ENCODE results near the gene SPSB2.
"Not testable (repeated sequence)": the region's sequence is repeated elsewhere in the genome, so short reads cannot be mapped to it uniquely, and the experiment has no call there.

SPSB2 gene, protein sequence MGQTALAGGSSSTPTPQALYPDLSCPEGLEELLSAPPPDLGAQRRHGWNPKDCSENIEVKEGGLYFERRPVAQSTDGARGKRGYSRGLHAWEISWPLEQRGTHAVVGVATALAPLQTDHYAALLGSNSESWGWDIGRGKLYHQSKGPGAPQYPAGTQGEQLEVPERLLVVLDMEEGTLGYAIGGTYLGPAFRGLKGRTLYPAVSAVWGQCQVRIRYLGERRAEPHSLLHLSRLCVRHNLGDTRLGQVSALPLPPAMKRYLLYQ

DNA sequence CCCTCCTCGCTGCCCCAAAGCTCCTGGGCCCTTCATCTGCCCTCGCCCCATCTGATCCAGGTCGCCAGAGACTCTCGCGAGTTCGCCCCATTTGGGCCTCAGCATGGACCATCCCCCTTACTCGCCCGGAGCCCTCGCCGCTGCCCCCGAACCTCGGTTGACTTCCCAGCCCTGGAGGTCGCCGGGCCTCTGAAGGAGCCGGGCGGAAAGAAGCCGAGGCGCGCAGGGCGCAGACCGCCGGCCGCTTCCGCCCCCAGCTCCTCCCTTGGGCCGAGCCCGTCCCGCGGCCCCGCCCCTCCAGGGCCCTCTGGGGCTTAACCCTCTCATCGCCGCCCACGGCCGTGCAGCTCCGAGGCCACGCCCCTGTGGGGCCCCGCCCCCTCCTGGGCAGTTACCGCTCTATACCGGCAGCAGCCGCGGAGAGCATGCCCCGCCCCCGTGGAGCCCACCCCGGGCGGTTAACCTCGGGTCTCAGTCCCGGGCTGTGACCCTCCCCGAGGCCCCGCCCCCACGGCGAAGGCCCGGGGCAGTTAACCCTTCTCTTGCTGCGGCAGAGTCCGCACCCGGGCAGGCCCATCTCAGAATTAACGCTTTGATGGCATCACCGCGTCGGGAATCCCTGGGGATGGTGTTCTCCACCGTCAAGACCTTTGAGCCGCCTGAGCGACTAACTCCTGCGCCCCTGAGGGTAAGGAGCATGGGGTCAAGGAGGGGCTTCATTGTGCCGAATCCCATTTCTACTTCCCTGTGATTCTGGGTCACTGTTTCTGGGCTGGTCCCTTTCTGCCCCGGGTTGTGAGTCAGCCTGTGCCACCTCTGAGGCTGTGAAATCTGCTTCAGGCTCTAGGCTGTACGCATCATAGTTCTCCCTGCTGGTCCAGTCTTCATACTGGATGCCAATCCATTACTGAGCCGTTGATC, at the start of gene SPSB2:
Gene SPSB2, minus strand, starts transcription at position 210 of the 921 bp plus-strand sequence. CDS start 402 bp downstream, outside the sequence.
- peak; percentile 97 for DNase-seq

DNA sequence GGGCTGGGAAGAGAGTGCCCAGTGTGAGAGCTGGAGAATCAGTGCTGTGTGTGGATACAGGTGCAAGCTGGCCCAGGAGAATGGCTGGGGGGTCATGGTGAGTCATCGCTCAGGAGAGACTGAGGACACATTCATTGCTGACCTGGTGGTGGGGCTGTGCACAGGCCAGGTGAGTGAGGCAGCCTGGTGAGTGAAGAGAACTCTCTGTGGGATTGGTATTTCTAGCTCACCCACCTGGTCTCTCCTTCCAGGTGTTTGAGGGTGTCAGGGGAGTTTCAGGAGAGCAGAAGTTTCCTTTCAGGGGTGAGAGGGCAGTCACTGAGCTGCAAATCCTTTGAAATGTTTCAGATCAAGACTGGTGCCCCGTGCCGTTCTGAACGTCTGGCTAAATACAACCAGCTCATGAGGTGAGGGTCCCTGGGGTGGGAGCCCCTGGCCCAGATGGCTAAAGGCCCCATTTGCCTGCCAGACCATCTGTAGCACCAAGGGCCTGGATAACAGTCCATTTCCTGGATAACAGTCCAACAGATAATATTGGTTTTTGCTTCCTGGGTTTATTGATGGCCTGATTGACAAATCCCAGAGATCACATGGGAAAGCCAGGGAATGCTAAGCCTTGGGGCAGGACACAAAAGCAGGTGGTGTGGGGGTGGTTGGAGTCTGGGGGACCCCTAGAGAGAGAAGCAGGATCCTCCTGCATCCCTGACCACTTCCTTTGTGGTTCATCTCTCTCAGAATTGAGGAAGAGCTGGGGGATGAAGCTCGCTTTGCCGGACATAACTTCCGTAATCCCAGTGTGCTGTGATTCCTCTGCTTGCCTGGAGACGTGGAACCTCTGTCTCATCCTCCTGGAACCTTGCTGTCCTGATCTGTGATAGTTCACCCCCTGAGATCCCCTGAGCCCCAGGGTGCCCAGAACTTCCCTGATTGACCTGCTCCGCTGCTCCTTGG, 49.2 kb upstream of the SPSB2 start:
- DNase-seq = no peak

DNA sequence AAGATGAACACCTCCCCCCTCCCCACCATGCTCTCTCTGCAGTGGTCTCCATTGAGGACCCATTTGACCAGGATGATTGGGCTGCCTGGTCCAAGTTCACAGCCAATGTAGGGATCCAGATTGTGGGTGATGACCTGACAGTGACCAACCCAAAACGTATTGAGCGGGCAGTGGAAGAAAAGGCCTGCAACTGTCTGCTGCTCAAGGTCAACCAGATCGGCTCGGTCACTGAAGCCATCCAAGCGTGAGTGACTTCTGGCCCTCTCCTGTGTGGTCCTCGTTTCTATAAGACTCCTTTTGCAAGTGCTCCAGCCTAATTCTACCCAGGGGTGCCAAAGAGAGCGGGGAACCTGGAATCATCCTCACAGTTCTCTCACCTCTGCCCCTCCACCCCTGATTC, 48.4 kb upstream of the SPSB2 start:
- no peak for DNase-seq

DNA sequence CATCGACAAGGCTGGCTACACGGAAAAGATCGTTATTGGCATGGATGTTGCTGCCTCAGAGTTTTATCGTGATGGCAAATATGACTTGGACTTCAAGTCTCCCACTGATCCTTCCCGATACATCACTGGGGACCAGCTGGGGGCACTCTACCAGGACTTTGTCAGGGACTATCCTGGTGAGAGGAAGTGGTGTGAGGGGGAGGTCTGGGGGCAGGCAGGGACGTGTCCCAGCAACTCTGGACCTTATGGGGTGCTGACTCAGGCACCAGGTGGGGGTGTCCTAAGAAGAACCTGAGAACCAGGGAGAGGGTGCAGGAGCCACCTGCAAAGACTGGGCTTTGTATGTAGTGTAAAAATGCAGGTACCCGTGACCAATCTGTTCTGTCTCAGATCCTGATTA, 46.5 kb upstream of the SPSB2 start:
- no peak for DNase-seq

DNA sequence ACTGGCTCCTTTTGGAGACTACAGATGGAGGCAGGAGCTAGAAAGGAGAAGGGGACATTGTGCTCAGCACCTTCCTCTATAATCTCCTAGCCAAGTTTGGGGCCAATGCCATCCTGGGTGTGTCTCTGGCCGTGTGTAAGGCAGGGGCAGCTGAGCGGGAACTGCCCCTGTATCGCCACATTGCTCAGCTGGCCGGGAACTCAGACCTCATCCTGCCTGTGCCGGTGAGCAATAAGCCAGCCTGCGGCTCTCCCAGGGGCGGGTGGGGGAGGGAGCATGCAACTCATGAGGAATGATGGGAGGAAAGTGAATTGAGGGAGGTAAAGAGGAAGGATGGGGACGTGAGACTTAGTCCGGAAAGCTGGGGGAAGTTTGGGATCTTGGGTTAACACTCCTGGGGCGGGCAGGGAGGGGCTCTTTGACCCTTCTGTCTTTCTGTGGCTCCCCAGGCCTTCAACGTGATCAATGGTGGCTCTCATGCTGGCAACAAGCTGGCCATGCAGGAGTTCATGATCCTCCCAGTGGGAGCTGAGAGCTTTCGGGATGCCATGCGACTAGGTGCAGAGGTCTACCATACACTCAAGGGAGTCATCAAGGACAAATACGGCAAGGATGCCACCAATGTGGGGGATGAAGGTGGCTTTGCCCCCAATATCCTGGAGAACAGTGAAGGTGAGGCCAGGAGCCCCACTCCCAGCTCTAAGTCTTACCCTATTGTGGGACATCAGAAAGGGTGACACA, 44.6 kb upstream of the SPSB2 start:
- DNase-seq = no peak

DNA sequence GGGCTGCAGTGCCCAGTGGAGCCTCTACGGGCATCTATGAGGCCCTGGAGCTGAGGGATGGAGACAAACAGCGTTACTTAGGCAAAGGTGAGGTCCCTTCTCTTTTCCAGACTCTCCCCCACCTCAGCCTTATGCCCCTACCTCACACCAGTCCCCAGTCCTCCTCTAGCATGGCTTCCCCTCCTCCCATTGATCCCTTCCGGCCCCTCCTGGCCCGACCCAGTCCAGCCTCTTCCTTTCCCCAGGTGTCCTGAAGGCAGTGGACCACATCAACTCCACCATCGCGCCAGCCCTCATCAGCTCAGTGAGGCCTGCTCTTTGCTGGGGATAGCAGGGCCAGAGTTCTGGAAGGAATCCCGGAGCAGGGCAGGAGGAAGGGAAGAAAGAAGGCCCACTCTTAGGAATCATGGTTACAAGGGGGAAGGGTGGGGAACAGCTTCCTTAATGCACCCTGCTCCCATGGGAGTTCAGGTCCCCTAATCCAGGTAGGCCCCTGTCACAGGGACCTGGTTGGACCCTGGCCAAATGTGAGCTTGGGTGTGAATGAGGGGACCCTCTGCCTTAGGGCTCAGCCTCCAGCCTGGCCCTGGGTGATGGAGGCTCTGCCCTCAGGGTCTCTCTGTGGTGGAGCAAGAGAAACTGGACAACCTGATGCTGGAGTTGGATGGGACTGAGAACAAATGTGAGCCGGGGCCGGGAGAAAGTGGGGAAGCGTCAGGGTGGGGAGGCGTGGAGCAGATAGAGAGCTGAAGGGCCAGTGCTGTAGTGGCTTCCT, 43.5 kb upstream of the SPSB2 start:
- DNase-seq = no peak

DNA sequence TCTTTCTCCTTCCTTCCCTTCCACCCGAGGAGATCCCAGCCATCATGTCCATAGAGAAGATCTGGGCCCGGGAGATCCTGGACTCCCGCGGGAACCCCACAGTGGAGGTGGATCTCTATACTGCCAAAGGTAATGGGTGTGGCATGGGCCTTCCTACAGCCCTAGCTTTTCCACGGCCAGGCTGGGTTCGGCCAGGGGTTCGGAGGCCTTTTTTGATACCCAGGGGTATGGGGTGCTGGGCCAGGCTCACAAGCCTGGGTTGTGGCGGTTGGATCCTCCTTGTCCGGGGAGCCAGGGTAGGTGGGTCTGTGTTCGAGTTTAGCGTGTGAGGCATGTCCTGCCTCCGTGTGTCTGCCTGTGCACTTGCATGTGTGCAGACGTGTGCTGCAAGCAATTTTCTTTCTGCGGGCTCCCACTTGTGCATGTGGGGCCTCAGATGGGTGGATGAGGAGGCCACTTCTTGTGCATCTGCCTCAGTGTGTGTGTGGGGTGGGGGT, 42.7 kb upstream of the SPSB2 start:
- DNase-seq = no peak

DNA sequence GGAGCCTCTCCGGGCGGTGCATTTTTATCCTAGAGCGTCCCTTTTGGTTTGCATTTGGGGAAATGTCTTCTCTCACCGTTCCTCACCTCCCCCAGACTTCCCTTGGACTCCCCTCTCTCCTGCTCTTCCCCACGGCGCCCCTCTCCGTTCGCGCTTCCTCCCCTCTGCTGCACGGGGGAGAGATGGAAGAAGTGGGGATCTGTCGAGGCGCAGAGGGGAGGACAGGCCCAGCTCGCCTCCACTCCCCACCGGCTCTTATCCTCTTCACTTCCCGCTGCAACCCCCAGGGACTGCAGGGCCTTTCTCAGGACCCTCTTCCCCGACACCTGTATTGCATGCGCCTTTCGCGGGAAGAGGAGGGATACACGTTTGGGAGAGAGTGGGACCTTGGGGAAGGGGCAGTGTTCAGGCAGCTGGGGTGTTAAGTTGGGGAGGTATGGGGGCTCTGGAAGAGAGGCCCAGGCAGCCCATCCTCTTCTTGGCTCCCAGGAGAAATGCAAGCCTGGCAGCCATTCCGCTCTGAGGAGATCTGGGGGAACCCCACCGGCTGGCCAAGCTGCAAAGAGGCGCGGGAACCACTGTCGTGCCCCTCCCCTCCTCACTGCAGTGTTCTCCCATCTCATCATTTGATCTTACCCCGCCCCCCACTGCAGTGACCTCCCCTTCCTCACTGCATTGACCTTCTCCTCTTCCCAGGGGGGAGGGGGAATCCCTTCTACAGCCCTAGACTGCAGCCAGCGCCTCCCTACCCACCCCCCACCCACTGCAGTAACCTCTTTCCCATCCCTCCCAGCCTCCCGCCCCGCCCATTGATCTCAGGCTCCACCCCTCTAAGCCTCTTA, 42.1 kb upstream of the SPSB2 start:
- no peak for DNase-seq

DNA sequence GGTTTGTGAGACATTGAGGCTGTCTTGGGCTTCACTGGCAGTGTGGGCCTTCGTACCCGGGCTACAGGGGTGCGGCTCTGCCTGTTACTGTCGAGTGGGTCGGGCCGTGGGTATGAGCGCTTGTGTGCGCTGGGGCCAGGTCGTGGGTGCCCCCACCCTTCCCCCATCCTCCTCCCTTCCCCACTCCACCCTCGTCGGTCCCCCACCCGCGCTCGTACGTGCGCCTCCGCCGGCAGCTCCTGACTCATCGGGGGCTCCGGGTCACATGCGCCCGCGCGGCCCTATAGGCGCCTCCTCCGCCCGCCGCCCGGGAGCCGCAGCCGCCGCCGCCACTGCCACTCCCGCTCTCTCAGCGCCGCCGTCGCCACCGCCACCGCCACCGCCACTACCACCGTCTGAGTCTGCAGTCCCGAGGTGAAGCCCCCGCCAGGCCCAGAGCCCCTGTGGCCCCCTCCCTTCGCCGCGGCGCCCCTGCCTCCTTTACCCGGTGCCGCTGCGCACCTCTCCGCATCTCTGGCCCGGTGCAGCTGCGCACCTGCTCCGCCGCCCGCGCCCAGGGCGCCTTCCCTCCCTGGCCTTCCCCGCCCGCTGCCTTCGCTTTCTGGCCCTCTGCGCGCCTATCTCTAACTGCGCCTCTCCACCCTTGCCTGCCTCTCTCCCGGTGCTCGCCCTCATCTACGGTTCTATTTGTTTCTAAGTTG, 41.3 kb upstream of the SPSB2 start, which contains the start of gene ENO2:
Gene ENO2, plus strand, starts transcription at position 335 of the 701 bp plus-strand sequence. CDS start 1,253 bp downstream, outside the sequence.
- peak; percentile 81 for DNase-seq

DNA sequence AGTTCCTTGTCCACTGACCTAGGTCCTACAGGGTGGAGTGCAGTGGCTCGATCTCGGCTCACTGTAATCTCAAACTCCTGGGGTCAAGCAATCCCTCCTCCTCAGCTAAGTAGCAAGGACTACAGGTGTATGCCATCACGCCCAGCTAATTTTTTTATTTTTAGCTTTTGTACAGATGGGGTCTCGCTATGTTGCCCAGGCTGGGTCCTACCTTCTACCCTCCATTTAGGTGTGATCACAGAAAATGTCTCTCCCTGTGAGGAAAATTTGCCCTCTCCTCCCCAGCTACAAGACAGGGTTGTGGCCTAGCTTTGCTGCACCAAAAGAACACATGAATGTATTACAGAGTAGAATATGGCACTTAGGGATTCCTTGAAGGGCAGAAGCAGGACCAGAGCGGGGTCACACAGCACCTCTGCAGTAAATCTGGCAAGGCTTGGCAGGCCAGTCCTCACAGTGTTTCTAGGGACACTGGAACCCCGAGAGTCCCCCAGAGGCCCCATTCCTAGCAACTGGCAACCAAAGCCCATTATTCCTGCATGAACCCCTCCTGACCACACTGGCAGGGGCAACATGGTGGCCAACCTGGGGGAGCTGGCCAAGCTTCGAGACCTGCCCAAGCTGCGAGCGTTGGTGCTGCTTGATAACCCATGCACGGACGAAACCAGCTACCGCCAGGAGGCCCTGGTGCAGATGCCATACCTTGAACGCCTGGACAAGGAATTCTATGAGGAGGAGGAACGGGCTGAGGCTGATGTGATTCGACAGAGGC, 39.2 kb upstream of the SPSB2 start:
- no peak for DNase-seq

DNA sequence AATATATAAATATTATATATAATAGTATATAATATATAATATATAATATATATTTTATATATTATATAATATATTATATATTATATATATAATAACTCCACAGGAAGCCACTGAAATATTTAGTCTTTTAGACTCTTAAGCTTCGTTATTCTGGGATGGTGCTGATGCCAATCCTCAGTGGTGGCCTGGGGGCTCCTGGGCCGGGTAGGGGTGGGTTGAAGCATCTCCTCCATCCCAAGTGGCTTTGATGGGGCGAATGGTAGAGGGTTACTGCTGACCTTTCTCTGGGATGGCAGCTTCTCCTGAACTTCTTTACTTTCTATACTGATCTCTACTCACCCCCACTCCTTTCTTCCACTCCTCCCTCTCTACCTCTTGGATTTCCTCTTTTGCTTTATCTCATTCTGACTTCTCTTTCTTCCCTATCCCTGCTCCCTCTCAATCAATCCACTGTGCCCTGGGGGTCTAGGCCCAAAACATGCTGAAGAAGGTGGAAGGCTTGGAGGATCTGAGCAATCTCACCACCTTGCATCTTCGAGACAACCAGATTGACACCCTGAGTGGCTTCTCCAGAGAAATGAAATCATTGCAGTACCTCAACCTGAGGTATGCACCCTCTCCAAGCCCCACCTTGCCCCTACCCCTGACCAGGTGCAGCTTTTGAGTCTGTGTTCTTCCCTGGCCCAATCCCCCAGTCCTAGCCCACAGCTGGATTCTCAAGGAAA, 36.5 kb upstream of the SPSB2 start:
- DNase-seq = no peak

DNA sequence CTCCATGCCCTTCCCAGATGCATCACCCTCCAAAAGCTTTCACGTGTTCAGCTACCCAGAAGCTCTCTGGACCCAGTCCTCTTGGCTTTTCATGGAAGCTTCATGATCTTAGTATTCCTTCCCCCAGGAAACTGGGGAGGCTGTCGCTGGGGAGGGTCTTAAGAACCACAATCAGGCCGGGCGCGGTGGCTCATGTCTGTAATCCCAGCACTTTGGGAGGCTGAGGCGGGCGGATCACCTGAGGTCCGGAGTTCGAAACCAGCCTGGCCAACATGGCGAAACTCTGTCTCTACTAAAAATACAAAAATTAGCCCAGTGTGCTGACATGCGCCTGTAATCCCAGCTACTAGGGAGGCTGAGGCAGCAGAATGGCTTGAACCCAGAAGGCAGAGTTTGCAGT, 35.0 kb upstream of the SPSB2 start:
- not testable (repeated sequence) for DNase-seq

DNA sequence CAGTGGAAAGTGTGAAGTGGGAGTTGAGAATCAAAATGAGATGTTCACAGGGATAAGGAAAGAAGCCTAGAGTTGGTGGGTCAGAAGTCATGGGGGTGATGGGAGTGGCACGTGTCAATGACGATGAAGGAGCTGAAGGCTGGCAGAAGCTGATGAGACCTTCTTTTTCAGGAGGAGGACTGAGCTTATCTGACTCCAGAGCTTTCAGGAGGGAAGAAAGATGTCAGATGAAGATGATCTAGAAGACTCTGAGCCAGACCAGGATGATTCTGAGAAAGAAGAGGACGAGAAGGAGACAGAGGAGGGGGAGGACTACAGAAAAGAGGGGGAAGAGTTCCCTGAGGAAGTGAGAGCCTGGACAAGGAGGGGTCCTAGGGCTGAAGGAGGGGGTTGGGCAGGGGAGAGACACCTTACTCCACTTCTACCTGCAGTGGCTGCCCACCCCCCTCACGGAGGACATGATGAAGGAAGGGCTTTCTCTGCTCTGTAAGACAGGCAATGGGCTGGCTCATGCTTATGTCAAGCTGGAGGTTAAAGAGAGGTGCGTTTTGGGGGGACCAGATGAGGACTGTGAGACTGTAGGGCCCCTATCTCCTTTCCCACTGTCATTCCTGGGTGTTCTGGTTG, 32.4 kb upstream of the SPSB2 start:
- DNase-seq = no peak

DNA sequence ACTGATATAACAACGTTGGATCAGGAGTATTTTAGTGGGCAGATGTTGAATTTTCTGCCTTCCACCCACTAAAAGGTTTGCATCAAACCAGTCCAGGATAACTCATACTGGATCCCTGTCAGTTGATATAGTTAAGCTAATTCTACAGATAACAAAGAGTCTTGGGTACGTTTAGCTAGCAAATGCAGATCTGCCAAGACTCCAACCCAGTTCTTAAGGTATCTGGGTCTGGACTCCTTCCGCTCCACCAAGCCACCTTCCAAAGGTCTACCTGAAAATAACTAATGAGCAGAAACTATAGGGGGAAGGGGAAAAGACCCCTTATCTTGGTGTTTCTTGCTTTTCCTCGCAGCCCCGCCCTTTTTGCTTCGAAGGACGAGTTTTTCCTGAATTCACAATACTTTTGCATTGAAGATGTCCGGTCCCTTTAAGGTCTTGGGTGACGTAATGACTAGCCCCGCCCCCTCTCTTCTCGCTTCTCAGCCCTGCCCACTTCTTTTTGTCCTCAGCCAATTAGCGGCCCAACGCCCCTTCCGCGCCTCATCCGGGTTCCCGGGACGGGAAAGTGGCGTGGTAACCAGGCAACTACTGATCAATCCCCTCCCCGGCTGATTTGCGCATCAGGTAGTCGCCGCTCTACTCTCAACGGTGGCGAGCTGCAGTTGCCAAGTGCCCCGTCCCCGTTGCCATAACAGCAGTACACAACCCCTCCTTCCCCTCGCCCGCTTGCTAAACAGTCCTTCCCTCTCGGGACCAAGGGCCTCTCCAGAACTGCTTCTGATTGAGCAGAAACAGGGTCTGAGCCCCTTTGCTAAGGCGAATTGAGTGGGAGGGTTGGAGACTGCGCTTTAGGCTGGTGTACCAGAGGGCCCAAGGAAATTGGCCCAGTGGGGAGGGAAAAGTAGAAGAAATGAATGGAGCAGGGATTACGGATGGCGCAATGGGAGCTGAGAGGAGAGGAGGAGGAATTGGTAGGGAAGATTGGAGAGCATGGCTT, 31.5 kb upstream of the SPSB2 start, which contains the start of gene LRRC23:
Gene LRRC23, plus strand, starts transcription at position 543 of the 997 bp plus-strand sequence. CDS start 812 bp downstream, outside the sequence.
- peak; percentile 95 for DNase-seq

DNA sequence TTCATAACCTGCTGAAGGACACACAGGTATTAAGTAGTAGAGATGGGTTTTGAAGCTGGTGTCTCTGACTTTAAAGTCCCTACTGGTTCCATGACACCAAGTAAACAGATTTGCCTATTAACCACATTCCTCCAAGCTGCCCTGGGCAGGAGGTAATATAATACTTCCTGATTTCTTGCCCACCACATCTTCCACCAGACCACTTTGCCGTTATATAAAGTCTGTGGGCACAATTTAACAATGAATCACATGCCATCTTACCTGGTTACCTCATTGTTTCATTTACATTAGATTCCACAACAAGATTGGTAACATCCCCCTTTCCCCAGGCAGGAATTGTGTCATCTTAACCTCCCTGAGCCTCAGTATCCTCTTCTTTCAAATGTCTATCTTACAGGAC, 30.6 kb upstream of the SPSB2 start:
- no peak for DNase-seq

DNA sequence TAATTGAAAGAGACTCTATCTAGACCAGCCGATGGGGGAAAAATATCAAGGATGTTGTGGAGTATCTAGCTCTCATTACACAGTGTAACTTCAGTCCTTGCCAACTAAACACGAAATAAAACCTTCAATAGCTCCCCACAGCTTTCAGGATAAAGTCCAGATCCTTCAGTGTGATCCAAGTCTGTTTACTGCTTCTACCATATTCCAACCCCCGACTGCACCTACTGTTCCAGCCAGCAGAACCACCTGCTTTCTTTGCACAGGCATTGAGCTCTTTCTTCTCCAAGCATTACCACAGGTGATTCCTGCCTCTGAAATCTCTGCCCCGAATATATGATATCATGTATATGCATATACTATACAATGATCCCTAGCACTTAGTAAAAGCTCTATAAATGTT, 29.3 kb upstream of the SPSB2 start:
- DNase-seq = no peak

Data from activated CD4-positive, alpha-beta T cell treated with anti-CD3 and anti-CD28 coated beads for 1 hour (primary cell).